H9 (cell line): ENCODE data around the gene PPP2R5E. TPM values are rescaled to one million over a fixed set of nuclear protein-coding genes. Genes with fewer than 3 reads are reported as not detected.

ENCODE experiments used
- DNase-seq: peaks from one replicate; pipeline ENCODE4 v3.0.0-alpha.2; 2017
- H2AFZ ChIP-seq: one replicate; pipeline ENCODE4 v1.6.1; 2013; ENCODE audit warnings: mild to moderate bottlenecking, low read length, control low read depth, moderate library complexity
- H2AK5ac ChIP-seq: 2 replicates; pipeline ENCODE4 v1.6.1; 2013; ENCODE audit warnings: low read length, control low read depth, mixed read lengths; ENCODE audit not compliant: insufficient read length
- H2BK120ac ChIP-seq: one replicate; pipeline ENCODE4 v1.6.1; 2013; ENCODE audit warnings: low read depth, mild to moderate bottlenecking, low read length, control low read depth, inconsistent platforms; ENCODE audit not compliant: poor library complexity, severe bottlenecking
- H2BK12ac ChIP-seq: 2 replicates; pipeline ENCODE4 v1.6.1; 2013; ENCODE audit warnings: low read length, control low read depth, mixed read lengths, low read depth; ENCODE audit not compliant: insufficient read length
- H2BK15ac ChIP-seq: 2 replicates; pipeline ENCODE4 v1.6.1; 2013; ENCODE audit warnings: low read depth, low read length, control low read depth
- H2BK20ac ChIP-seq: one replicate; pipeline ENCODE4 v1.6.1; 2013; ENCODE audit warnings: low read depth, mild to moderate bottlenecking, low read length, control low read depth, inconsistent platforms; ENCODE audit not compliant: poor library complexity, severe bottlenecking
- H2BK5ac ChIP-seq: 2 replicates; pipeline ENCODE4 v1.6.1; 2013; ENCODE audit warnings: low read length, control low read depth, mixed read lengths; ENCODE audit not compliant: insufficient read length
- H3K14ac ChIP-seq: 2 replicates; pipeline ENCODE4 v1.6.1; 2013; ENCODE audit warnings: low read length, control low read depth; ENCODE audit not compliant: insufficient read depth
- H3K18ac ChIP-seq: 2 replicates; pipeline ENCODE4 v1.6.1; 2013; ENCODE audit warnings: low read depth, mild to moderate bottlenecking, mixed read lengths, low read length, control low read depth; ENCODE audit not compliant: insufficient read length
- H3K23ac ChIP-seq: 2 replicates; pipeline ENCODE4 v1.6.1; 2013; ENCODE audit warnings: low read length, control low read depth, mixed read lengths, low read depth; ENCODE audit not compliant: insufficient read length
- H3K23me2 ChIP-seq: 2 replicates; pipeline ENCODE4 v1.6.1; 2013; ENCODE audit warnings: low read depth, mild to moderate bottlenecking, mixed read lengths, low read length, control low read depth; ENCODE audit not compliant: insufficient read length, poor library complexity, severe bottlenecking
- H3K27ac ChIP-seq: 2 replicates; pipeline ENCODE4 v1.5.1; 2013; ENCODE audit warnings: low read length, control low read depth, mixed read lengths, low read depth; ENCODE audit not compliant: insufficient read length
- H3K27me3 ChIP-seq: 2 replicates; pipeline ENCODE4 v1.6.1; 2013; ENCODE audit warnings: low read length, control low read depth, inconsistent platforms; ENCODE audit not compliant: insufficient read depth
- H3K4ac ChIP-seq: 2 replicates; pipeline ENCODE4 v1.6.1; 2013; ENCODE audit warnings: low read depth, mild to moderate bottlenecking, control low read depth, inconsistent platforms, low read length, moderate library complexity
- H3K4me1 ChIP-seq: 2 replicates; pipeline ENCODE4 v1.6.1; 2013; ENCODE audit warnings: low read length, control low read depth, inconsistent platforms; ENCODE audit not compliant: insufficient read depth
- H3K4me2 ChIP-seq: 2 replicates; pipeline ENCODE4 v1.6.1; 2013; ENCODE audit warnings: low read length, control low read depth, mixed read lengths; ENCODE audit not compliant: insufficient read length, insufficient read depth
- H3K56ac ChIP-seq: 2 replicates; pipeline ENCODE4 v1.6.1; 2013; ENCODE audit warnings: low read depth, mild to moderate bottlenecking, mixed read lengths, low read length, control low read depth; ENCODE audit not compliant: insufficient read length
- H3K79me1 ChIP-seq: 2 replicates; pipeline ENCODE4 v1.6.1; 2013; ENCODE audit warnings: low read depth, mild to moderate bottlenecking, moderate library complexity, low read length, control low read depth, inconsistent platforms; ENCODE audit not compliant: insufficient read depth, poor library complexity, severe bottlenecking
- H3K79me2 ChIP-seq: 2 replicates; pipeline ENCODE4 v1.6.1; 2013; ENCODE audit warnings: low read length, control low read depth, inconsistent platforms; ENCODE audit not compliant: insufficient read depth
- H3K9ac ChIP-seq: 2 replicates; pipeline ENCODE4 v1.6.1; 2013; ENCODE audit warnings: low read length, control low read depth, mixed read lengths; ENCODE audit not compliant: insufficient read length; ENCODE audit errors: extremely low read depth
- H3K9me3 ChIP-seq: one replicate; pipeline ENCODE4 v1.6.1; 2013; ENCODE audit warnings: low read depth, low read length, inconsistent platforms; ENCODE audit not compliant: control insufficient read depth
- H3T11ph ChIP-seq: one replicate; pipeline ENCODE4 v1.6.1; 2013; ENCODE audit warnings: mild to moderate bottlenecking, low read length, control low read depth, inconsistent platforms
- H4K20me1 ChIP-seq: one replicate; pipeline ENCODE4 v1.6.1; 2013; ENCODE audit not compliant: control insufficient read depth, insufficient read length, insufficient read depth
- H4K5ac ChIP-seq: 2 replicates; pipeline ENCODE4 v1.6.1; 2013; ENCODE audit warnings: low read depth, mild to moderate bottlenecking, mixed read lengths, low read length, control low read depth; ENCODE audit not compliant: insufficient read length
- H4K8ac ChIP-seq: replicated peaks from 2 replicates; pipeline ENCODE4 v1.6.1; 2013; ENCODE audit warnings: low read length, control low read depth, mixed read lengths, low read depth; ENCODE audit not compliant: insufficient read length
- H4K91ac ChIP-seq: 2 replicates; pipeline ENCODE4 v1.6.1; 2013; ENCODE audit warnings: low read depth, mild to moderate bottlenecking, moderate library complexity, mixed read lengths, low read length, control low read depth; ENCODE audit not compliant: insufficient read length
- H3K27ac Mint-ChIP-seq, 3 experiments: 2 replicates in 2 of 3; 3 replicates in 1 of 3; pipeline ENCODE4 v1.8.0; 2020 to 2021; ENCODE audit warnings: mixed read lengths in 3 of 3, mild to moderate bottlenecking in 1 of 3, moderate library complexity in 1 of 3
- H3K27me3 Mint-ChIP-seq: 2 replicates; pipeline ENCODE4 v1.8.0; 2021; ENCODE audit warnings: low read depth, mild to moderate bottlenecking, moderate library complexity, mixed read lengths
- H3K36me3 Mint-ChIP-seq, 3 experiments: 2 replicates in 2 of 3; 3 replicates in 1 of 3; pipeline ENCODE4 v1.8.0; 2020 to 2021; ENCODE audit warnings: low read depth in 3 of 3, mixed read lengths in 3 of 3; ENCODE audit not compliant: insufficient read depth in 1 of 3
- H3K4me1 Mint-ChIP-seq, 2 experiments: 2 replicates each; pipeline ENCODE4 v1.8.0; 2020; ENCODE audit warnings: mixed read lengths in 2 of 2
- H3K4me3 Mint-ChIP-seq, 2 experiments: 2 replicates in 1 of 2; 3 replicates in 1 of 2; pipeline ENCODE4 v1.8.0; 2020 to 2021; ENCODE audit warnings: mild to moderate bottlenecking in 2 of 2, mixed read lengths in 2 of 2, moderate library complexity in 1 of 2
- H3K9me3 Mint-ChIP-seq, 2 experiments: 2 replicates in 1 of 2; 3 replicates in 1 of 2; pipeline ENCODE4 v1.8.0; 2020; ENCODE audit warnings: mild to moderate bottlenecking in 2 of 2, mixed read lengths in 2 of 2, moderate library complexity in 1 of 2
- CTCF ChIP-seq: fragments of 200-600 bp; sonication (generic); conservative IDR thresholded peaks from 3 replicates; pipeline ENCODE4 v1.8.0; 2021; ENCODE audit warnings: antibody characterized with exemption, mild to moderate bottlenecking
- total RNA-seq: library from RNA; stranded (reverse); gene quantifications from 2 replicates; pipeline ENCODE4 v1.2.1, GENCODE V29; 2021

PPP2R5E gene
- total RNA-seq, 1 experiment from 2014 or later, result 65.8 TPM

DNA sequence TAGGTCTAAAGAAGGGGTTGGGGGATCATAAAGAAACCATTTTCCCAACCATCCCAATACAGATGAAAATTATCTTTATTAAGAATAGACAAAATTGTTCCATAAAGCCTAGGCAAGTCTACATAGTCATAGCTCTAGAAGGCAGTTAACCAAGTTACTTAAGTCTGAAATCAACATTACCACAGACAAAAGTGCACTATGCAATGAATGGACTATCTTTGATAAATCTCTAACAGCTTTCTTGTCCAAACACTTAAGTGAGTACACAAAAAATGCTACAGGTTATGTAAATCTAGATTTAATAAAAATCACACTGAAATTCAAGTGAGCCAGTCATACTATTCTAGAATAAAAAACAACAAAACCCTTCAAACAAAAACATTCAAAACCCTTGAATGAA is 137.5 kb downstream of the PPP2R5E start:
- peak overlapping the region in 1 of 3 experiments; percentile 80; a peak in 1 of 7 replicates for H3K27ac Mint-ChIP-seq
- Histone ChIP-seq H2AFZ (no peak overlapping the region), H3K79me1 (no peaks in the 10 kb centered on the region), H3K23me2 (no peaks in the 10 kb centered on the region), H2AK5ac (no peak overlapping the region), H3K23ac (no peak overlapping the region), H3K79me2 (no peaks in the 10 kb centered on the region), H2BK5ac (no peak overlapping the region), H3K56ac (no peak overlapping the region), H3K27me3 (no peaks in the 10 kb centered on the region), H3K4me1 (no peaks in the 10 kb centered on the region), H4K20me1 (no peaks in the 10 kb centered on the region), H4K91ac (no peak overlapping the region), H3K9ac (no peak overlapping the region), H3K4ac (no peak overlapping the region), H3K18ac (no peak overlapping the region), H3K27ac (no peak overlapping the region), H4K8ac (no peak overlapping the region), H2BK15ac (no peak overlapping the region), H3K4me2 (no peak overlapping the region), H3K9me3 (no peaks in the 10 kb centered on the region), H2BK20ac (no peak overlapping the region), H3K14ac (no peak overlapping the region), H2BK120ac (no peak overlapping the region), H2BK12ac (no peak overlapping the region), H4K5ac (no peak overlapping the region), H3T11ph (no peak overlapping the region)
- DNase-seq, result no peak
- peaks cover 3 to 8% (median 4%) of the 10 kb centered on the region in 3 experiments; a peak in 6 of 7 replicates for H3K36me3 Mint-ChIP-seq
- H3K9me3 Mint-ChIP-seq, result no peaks in the 10 kb centered on the region
- H3K4me1 Mint-ChIP-seq, result peaks cover 22 to 23% of the 10 kb centered on the region in 2 experiments
- H3K27me3 Mint-ChIP-seq, result no peaks in the 10 kb centered on the region
- TF ChIP-seq CTCF, result no peak
- no peak overlapping the region for H3K4me3 Mint-ChIP-seq
